WTC11 (cell line): ENCODE data around the gene MYL10. TPM values are rescaled to one million over a fixed set of nuclear protein-coding genes. Genes with fewer than 3 reads are reported as not detected.

ENCODE experiments used
- ATAC-seq: fragments of 200-7000 bp; cut with Tn5 transposase; 2 replicates; pipeline ENCODE4 v1.10.0; 2021; ENCODE audit warnings: mild to moderate bottlenecking, moderate library complexity
- CTCF ChIA-PET: fragments of 300-600 bp; sonication (Branson Sonifier 250); formaldehyde crosslinking; loops from one replicate; lab custom pipeline; 2021; ENCODE audit warnings: antibody characterized with exemption; lab: Charles Lee
- POLR2A ChIA-PET: fragments of 350-600 bp; sonication (Branson Sonifier 250); formaldehyde crosslinking; loops from one replicate; lab custom pipeline; 2021; ENCODE audit warnings: antibody characterized with exemption; lab: Charles Lee
- DNase-seq: peaks from one replicate; pipeline ENCODE4 v3.0.0; 2021; ENCODE audit warnings: low spot score
- H3K27ac Mint-ChIP-seq: 2 replicates; pipeline ENCODE4 v1.8.0; 2021; ENCODE audit warnings: mixed read lengths
- H3K27me3 Mint-ChIP-seq: 2 replicates; pipeline ENCODE4 v1.8.0; 2021; ENCODE audit warnings: low read depth, mild to moderate bottlenecking, moderate library complexity, mixed read lengths
- H3K36me3 Mint-ChIP-seq: 2 replicates; pipeline ENCODE4 v1.8.0; 2021; ENCODE audit warnings: mixed read lengths
- H3K4me1 Mint-ChIP-seq: 2 replicates; pipeline ENCODE4 v1.8.0; 2022; ENCODE audit warnings: mixed read lengths
- H3K4me3 Mint-ChIP-seq: 2 replicates; pipeline ENCODE4 v1.8.0; 2021; ENCODE audit warnings: mild to moderate bottlenecking, moderate library complexity, mixed read lengths
- H3K9me3 Mint-ChIP-seq: 2 replicates; pipeline ENCODE4 v1.8.0; 2021; ENCODE audit warnings: mixed read lengths
- CBFB ChIP-seq: sonication (generic); formaldehyde crosslinking; IDR thresholded peaks from 2 replicates; pipeline ENCODE4 v1.8.1; 2022; ENCODE audit warnings: mild to moderate bottlenecking, low read depth, missing genetic modification reagents
- CREB1 ChIP-seq: sonication (generic); formaldehyde crosslinking; IDR thresholded peaks from 2 replicates; pipeline ENCODE4 v1.8.0; 2023; ENCODE audit warnings: mild to moderate bottlenecking, missing genetic modification reagents
- ELF4 ChIP-seq: sonication (generic); formaldehyde crosslinking; IDR thresholded peaks from 2 replicates; pipeline ENCODE4 v1.8.1; 2022; ENCODE audit warnings: low read depth, mild to moderate bottlenecking, moderate library complexity, missing genetic modification reagents
- EMX1 ChIP-seq: fragments of 250-450 bp; sonication (Bioruptor Pico); IDR thresholded peaks from 2 replicates; pipeline ENCODE4 v1.8.0; 2021; ENCODE audit warnings: mild to moderate bottlenecking
- ESRRA ChIP-seq: sonication (generic); formaldehyde crosslinking; IDR thresholded peaks from 2 replicates; pipeline ENCODE4 v1.8.1; 2022; ENCODE audit warnings: mild to moderate bottlenecking, missing genetic modification reagents, borderline replicate concordance
- NFATC4 ChIP-seq: fragments of 250-450 bp; sonication (Bioruptor Pico); IDR thresholded peaks from 2 replicates; pipeline ENCODE4 v1.9.0; 2021; ENCODE audit warnings: mild to moderate bottlenecking
- RELA ChIP-seq: sonication (generic); formaldehyde crosslinking; IDR thresholded peaks from 2 replicates; pipeline ENCODE4 v1.8.1; 2022; ENCODE audit warnings: missing genetic modification reagents, mild to moderate bottlenecking, borderline replicate concordance
- SP1 ChIP-seq: sonication (generic); formaldehyde crosslinking; conservative IDR thresholded peaks from 2 replicates; pipeline ENCODE4 v1.8.1; 2022; ENCODE audit warnings: missing genetic modification reagents
- TEAD4 ChIP-seq: sonication (generic); formaldehyde crosslinking; IDR thresholded peaks from 2 replicates; pipeline ENCODE4 v1.8.0; 2022; ENCODE audit warnings: mild to moderate bottlenecking, missing genetic modification reagents
- ZNF138 ChIP-seq: sonication (generic); formaldehyde crosslinking; conservative IDR thresholded peaks from 2 replicates; pipeline ENCODE4 v1.8.1; 2022; ENCODE audit warnings: mild to moderate bottlenecking, moderate library complexity, missing genetic modification reagents
- ZNF396 ChIP-seq: fragments of 250-450 bp; sonication (Bioruptor Pico); IDR thresholded peaks from 2 replicates; pipeline ENCODE4 v1.8.0; 2021; ENCODE audit warnings: mild to moderate bottlenecking, moderate library complexity, borderline replicate concordance
- ZNF416 ChIP-seq: fragments of 250-450 bp; sonication (Bioruptor Pico); IDR thresholded peaks from 2 replicates; pipeline ENCODE4 v1.9.0; 2021; ENCODE audit warnings: mild to moderate bottlenecking, inconsistent platforms
- total RNA-seq: library from RNA; stranded (reverse); gene quantifications from 3 replicates; pipeline ENCODE4 v1.2.3, GENCODE V29; 2021
- TF ChIP-seq, protein P1 (sequence below): sonication (generic); formaldehyde crosslinking; IDR thresholded peaks from 2 replicates; pipeline ENCODE4 v1.8.0; 2022; ENCODE audit warnings: mild to moderate bottlenecking, missing genetic modification reagents
- TF ChIP-seq, protein P2 (sequence below): fragments of 250-450 bp; sonication (Bioruptor Pico); IDR thresholded peaks from 2 replicates; pipeline ENCODE4 v1.9.0; 2021; ENCODE audit warnings: mild to moderate bottlenecking, borderline replicate concordance
- TF ChIP-seq, protein P3 (sequence below): sonication (generic); formaldehyde crosslinking; IDR thresholded peaks from 2 replicates; pipeline ENCODE4 v1.8.1; 2022; ENCODE audit warnings: low read depth, mild to moderate bottlenecking, moderate library complexity, missing genetic modification reagents, borderline replicate concordance
- TF ChIP-seq, protein P4 (sequence below): sonication (generic); formaldehyde crosslinking; IDR thresholded peaks from 2 replicates; pipeline ENCODE4 v1.8.1; 2022; ENCODE audit warnings: mild to moderate bottlenecking, missing genetic modification reagents, moderate library complexity, borderline replicate concordance
- TF ChIP-seq, protein P5 (sequence below): sonication (generic); formaldehyde crosslinking; IDR thresholded peaks from 2 replicates; pipeline ENCODE4 v1.8.0; 2022; ENCODE audit warnings: missing genetic modification reagents

MYL10 gene
- total RNA-seq, 1 experiment from 2014 or later: not detected

DNA sequence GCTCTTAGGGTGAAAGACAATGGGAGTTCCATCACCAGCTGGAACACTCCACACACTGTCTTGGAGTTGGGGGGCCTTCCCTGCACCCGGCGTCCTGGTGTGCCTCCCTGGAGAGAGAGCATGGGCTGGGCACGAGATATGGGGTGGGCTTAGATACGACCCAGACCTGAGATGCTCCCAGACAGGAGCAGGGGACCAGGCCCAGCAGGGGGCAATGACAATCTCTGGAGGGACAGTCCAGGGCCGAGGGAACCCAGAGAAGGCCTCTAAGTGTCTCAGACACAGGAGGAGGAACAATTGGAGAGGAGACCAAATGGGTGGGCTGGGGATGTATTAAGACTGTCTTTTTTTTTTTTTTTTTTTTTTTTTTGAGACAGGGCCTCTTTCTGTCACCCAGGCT, 40.0 kb downstream of the MYL10 start:
- no peak for ATAC-seq
- Mint-ChIP-seq H3K36me3 (no peaks in the 10 kb centered on the region), H3K4me3 (no peak overlapping the region), H3K27me3 (peaks cover 16% of the 10 kb centered on the region), H3K27ac (no peak overlapping the region), H3K4me1 (no peaks in the 10 kb centered on the region), H3K9me3 (no peaks in the 10 kb centered on the region)
- no peak for DNase-seq
- ChIA-PET CTCF (no interaction called here), POLR2A (no interaction called here)
- no peak for TF ChIP-seq ZNF138 (CRISPR knock-in tag)
- no peak for TF ChIP-seq ZNF416 (CRISPR knock-in tag)
- TF ChIP-seq, protein P1, sequence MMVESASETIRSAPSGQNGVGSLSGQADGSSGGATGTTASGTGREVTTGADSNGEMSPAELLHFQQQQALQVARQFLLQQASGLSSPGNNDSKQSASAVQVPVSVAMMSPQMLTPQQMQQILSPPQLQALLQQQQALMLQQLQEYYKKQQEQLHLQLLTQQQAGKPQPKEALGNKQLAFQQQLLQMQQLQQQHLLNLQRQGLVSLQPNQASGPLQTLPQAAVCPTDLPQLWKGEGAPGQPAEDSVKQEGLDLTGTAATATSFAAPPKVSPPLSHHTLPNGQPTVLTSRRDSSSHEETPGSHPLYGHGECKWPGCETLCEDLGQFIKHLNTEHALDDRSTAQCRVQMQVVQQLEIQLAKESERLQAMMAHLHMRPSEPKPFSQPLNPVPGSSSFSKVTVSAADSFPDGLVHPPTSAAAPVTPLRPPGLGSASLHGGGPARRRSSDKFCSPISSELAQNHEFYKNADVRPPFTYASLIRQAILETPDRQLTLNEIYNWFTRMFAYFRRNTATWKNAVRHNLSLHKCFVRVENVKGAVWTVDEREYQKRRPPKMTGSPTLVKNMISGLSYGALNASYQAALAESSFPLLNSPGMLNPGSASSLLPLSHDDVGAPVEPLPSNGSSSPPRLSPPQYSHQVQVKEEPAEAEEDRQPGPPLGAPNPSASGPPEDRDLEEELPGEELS (CRISPR knock-in tag): no peak
- TF ChIP-seq SP1 (CRISPR knock-in tag): no peak
- no peak for TF ChIP-seq ELF4
- TF ChIP-seq, protein P2, sequence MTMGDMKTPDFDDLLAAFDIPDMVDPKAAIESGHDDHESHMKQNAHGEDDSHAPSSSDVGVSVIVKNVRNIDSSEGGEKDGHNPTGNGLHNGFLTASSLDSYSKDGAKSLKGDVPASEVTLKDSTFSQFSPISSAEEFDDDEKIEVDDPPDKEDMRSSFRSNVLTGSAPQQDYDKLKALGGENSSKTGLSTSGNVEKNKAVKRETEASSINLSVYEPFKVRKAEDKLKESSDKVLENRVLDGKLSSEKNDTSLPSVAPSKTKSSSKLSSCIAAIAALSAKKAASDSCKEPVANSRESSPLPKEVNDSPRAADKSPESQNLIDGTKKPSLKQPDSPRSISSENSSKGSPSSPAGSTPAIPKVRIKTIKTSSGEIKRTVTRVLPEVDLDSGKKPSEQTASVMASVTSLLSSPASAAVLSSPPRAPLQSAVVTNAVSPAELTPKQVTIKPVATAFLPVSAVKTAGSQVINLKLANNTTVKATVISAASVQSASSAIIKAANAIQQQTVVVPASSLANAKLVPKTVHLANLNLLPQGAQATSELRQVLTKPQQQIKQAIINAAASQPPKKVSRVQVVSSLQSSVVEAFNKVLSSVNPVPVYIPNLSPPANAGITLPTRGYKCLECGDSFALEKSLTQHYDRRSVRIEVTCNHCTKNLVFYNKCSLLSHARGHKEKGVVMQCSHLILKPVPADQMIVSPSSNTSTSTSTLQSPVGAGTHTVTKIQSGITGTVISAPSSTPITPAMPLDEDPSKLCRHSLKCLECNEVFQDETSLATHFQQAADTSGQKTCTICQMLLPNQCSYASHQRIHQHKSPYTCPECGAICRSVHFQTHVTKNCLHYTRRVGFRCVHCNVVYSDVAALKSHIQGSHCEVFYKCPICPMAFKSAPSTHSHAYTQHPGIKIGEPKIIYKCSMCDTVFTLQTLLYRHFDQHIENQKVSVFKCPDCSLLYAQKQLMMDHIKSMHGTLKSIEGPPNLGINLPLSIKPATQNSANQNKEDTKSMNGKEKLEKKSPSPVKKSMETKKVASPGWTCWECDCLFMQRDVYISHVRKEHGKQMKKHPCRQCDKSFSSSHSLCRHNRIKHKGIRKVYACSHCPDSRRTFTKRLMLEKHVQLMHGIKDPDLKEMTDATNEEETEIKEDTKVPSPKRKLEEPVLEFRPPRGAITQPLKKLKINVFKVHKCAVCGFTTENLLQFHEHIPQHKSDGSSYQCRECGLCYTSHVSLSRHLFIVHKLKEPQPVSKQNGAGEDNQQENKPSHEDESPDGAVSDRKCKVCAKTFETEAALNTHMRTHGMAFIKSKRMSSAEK (CRISPR knock-in tag): no peak
- no peak for TF ChIP-seq RELA (CRISPR knock-in tag)
- no peak for TF ChIP-seq NFATC4 (CRISPR knock-in tag)
- TF ChIP-seq ZNF396 (CRISPR knock-in tag): no peak
- no peak for TF ChIP-seq ESRRA (CRISPR knock-in tag)
- TF ChIP-seq, protein P3, sequence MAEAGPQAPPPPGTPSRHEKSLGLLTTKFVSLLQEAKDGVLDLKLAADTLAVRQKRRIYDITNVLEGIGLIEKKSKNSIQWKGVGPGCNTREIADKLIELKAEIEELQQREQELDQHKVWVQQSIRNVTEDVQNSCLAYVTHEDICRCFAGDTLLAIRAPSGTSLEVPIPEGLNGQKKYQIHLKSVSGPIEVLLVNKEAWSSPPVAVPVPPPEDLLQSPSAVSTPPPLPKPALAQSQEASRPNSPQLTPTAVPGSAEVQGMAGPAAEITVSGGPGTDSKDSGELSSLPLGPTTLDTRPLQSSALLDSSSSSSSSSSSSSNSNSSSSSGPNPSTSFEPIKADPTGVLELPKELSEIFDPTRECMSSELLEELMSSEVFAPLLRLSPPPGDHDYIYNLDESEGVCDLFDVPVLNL (CRISPR knock-in tag): no peak
- TF ChIP-seq, protein P4, sequence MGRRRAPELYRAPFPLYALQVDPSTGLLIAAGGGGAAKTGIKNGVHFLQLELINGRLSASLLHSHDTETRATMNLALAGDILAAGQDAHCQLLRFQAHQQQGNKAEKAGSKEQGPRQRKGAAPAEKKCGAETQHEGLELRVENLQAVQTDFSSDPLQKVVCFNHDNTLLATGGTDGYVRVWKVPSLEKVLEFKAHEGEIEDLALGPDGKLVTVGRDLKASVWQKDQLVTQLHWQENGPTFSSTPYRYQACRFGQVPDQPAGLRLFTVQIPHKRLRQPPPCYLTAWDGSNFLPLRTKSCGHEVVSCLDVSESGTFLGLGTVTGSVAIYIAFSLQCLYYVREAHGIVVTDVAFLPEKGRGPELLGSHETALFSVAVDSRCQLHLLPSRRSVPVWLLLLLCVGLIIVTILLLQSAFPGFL (CRISPR knock-in tag): no peak
- TF ChIP-seq CREB1 (CRISPR knock-in tag): no peak
- no peak for TF ChIP-seq TEAD4 (CRISPR knock-in tag)
- TF ChIP-seq CBFB (CRISPR knock-in tag): no peak
- TF ChIP-seq, protein P5, sequence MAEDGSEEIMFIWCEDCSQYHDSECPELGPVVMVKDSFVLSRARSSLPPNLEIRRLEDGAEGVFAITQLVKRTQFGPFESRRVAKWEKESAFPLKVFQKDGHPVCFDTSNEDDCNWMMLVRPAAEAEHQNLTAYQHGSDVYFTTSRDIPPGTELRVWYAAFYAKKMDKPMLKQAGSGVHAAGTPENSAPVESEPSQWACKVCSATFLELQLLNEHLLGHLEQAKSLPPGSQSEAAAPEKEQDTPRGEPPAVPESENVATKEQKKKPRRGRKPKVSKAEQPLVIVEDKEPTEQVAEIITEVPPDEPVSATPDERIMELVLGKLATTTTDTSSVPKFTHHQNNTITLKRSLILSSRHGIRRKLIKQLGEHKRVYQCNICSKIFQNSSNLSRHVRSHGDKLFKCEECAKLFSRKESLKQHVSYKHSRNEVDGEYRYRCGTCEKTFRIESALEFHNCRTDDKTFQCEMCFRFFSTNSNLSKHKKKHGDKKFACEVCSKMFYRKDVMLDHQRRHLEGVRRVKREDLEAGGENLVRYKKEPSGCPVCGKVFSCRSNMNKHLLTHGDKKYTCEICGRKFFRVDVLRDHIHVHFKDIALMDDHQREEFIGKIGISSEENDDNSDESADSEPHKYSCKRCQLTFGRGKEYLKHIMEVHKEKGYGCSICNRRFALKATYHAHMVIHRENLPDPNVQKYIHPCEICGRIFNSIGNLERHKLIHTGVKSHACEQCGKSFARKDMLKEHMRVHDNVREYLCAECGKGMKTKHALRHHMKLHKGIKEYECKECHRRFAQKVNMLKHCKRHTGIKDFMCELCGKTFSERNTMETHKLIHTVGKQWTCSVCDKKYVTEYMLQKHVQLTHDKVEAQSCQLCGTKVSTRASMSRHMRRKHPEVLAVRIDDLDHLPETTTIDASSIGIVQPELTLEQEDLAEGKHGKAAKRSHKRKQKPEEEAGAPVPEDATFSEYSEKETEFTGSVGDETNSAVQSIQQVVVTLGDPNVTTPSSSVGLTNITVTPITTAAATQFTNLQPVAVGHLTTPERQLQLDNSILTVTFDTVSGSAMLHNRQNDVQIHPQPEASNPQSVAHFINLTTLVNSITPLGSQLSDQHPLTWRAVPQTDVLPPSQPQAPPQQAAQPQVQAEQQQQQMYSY (CRISPR knock-in tag): no peak
- TF ChIP-seq EMX1 (CRISPR knock-in tag): no peak
